Central memory CD8-positive, alpha-beta T cell (primary cell): ENCODE data around the gene KHDC4.
A peak's percentile ranks its signal among the peaks of the same experiment; 100 is the strongest.
"Not testable (repeated sequence)": the region's sequence is repeated elsewhere in the genome, so short reads cannot be mapped to it uniquely, and the experiment has no call there.

Experiments
- ATAC-seq: fragments of 150-1000 bp; cut with Tn5 transposase; replicated peaks from 2 replicates; pipeline ENCODE4 v1.10.0; 2022; ENCODE audit warnings: mild to moderate bottlenecking, moderate FRiP score, moderate number of reproducible peaks; ENCODE audit not compliant: poor library complexity, severe bottlenecking; ENCODE audit errors: extremely low read depth
- DNase-seq, 2 donors: peaks; one replicate each; pipeline ENCODE4 v3.0.0; 2021; ENCODE audit warnings: low spot score in 2 of 2
- H3K27ac Mint-ChIP-seq: one replicate; pipeline ENCODE4 v1.8.0; 2022; ENCODE audit warnings: low read depth, mild to moderate bottlenecking, moderate library complexity, mixed read lengths
- H3K27me3 Mint-ChIP-seq: one replicate; pipeline ENCODE4 v1.8.0; 2022; ENCODE audit warnings: mixed read lengths
- H3K36me3 Mint-ChIP-seq: one replicate; pipeline ENCODE4 v1.8.0; 2022; ENCODE audit warnings: mild to moderate bottlenecking, moderate library complexity, mixed read lengths; ENCODE audit not compliant: insufficient read depth
- H3K4me1 Mint-ChIP-seq: one replicate; pipeline ENCODE4 v1.8.0; 2022; ENCODE audit warnings: mixed read lengths
- H3K4me3 Mint-ChIP-seq: one replicate; pipeline ENCODE4 v1.8.0; 2022; ENCODE audit warnings: mild to moderate bottlenecking, moderate library complexity, mixed read lengths
- H3K9me3 Mint-ChIP-seq: one replicate; pipeline ENCODE4 v1.8.0; 2022; ENCODE audit warnings: mixed read lengths

KHDC4 gene

DNA sequence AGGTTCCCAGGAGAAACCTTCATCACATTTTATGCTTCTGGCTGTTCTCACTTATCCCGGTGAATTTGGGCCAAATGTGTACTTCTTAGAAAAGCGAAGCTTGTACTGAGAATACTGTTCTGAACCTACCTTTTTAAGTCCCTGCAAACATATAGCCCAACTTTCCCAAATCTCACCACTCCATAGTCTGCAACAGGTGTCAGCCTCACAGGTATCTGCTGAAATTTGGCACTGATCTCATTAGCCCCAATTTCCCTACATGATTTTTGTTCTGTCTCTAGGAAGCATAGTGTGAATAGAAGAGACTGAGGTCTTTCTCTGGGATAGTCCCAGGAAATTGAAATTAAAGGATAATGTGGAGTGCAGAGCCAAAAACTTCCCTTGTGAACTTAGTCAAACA lies 34.5 kb downstream of the KHDC4 start:
- H3K4me3 Mint-ChIP-seq, result no peak overlapping the region
- H3K36me3 Mint-ChIP-seq, result peaks cover 60% of the 10 kb centered on the region
- peaks cover 4% of the 10 kb centered on the region for H3K4me1 Mint-ChIP-seq
- DNase-seq, result no peak
- no peaks in the 10 kb centered on the region for H3K27me3 Mint-ChIP-seq
- H3K9me3 Mint-ChIP-seq, result no peaks in the 10 kb centered on the region
- ATAC-seq, result no peak
- no peak overlapping the region for H3K27ac Mint-ChIP-seq

DNA sequence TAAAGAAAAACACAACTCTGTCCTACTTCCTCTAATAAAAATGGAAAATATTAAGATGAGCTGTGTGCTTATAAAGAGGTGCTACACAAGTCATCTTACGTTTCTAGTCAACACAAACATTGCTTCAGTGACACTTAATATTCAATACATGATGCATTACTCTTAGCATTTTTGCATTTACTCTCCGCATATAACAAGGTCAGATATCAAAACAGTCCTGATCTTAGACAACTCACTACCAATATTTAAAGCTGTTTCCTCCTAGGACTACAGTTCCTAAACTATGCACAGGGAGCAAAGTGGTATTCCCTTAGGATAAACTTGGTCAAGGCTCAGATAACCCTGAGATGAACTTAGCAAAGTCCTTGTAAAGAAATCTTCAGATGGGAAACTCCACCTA lies 35.3 kb downstream of the KHDC4 start:
- H3K36me3 Mint-ChIP-seq, result peaks cover 52% of the 10 kb centered on the region
- no peak overlapping the region for H3K4me3 Mint-ChIP-seq
- no peak for DNase-seq
- H3K4me1 Mint-ChIP-seq, result peaks cover under 1% of the 10 kb centered on the region
- H3K9me3 Mint-ChIP-seq, result no peaks in the 10 kb centered on the region
- H3K27ac Mint-ChIP-seq, result no peak overlapping the region
- H3K27me3 Mint-ChIP-seq, result no peaks in the 10 kb centered on the region
- no peak for ATAC-seq

DNA sequence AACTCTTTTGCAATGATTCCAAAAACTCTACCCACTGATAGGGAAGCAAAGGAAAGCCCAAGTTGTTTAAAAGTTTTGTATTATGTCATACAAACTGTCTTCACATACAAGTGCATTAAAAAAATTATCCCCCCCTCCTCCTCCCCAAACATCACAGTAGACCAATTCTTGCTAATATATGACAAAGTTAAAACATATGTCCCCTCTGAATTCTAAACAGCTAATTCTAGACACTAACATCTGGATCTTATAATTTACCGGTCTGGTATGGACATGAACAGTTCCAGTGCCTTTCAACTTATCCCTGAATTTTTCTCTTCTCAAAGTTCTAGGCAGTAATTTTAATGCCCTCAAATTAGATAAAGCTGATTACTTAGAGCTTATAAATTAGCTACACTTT lies 36.5 kb downstream of the KHDC4 start:
- Mint-ChIP-seq H3K4me1 (peaks cover 11% of the 10 kb centered on the region), H3K36me3 (peaks cover 42% of the 10 kb centered on the region), H3K4me3 (no peak overlapping the region), H3K27ac (no peak overlapping the region), H3K9me3 (no peaks in the 10 kb centered on the region), H3K27me3 (no peaks in the 10 kb centered on the region)
- ATAC-seq, result no peak
- DNase-seq, result no peak

DNA sequence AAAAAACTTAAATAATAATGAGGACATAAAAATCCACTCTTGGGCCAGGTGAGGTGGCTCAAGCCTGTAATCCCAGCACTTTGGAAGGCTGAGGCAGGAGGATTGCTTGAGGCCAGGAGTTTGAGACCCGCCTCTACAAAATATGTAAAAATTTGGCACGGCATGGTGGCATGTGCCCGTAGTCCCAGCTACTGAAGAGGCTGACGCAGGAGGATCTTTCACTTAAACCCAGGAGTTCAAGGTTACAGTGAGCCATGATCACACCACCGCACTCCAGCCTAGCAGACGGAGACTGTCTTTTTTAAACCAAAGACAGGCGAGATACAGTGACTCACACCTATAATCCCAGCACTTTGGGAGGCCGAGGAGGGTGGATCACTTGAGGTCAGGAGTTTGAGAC lies 37.7 kb downstream of the KHDC4 start:
- ATAC-seq, H3K27ac Mint-ChIP-seq, DNase-seq, H3K4me3 Mint-ChIP-seq, H3K27me3 Mint-ChIP-seq, H3K9me3 Mint-ChIP-seq: not testable (repeated sequence)
- Mint-ChIP-seq H3K36me3 (peaks cover 35% of the 10 kb centered on the region), H3K4me1 (peaks cover 11% of the 10 kb centered on the region)

DNA sequence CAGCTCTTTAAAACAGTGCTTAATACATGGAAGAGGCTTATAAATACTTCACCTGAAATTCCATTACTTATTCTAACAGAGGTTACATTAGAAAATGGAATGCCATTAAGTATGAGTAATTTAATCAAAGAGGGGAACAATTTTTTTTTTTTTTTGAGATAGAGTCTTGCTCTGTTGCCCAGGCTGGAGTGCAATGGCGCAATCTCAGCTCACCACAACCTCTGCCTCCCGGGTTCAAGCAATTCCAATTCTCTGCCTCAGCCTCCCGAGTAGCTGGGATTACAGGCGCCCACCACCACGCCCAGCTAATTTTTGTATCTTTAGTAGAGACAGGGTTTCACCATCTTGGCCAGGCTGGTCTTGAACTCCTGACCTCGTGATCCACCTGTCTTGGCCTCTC lies 38.6 kb downstream of the KHDC4 start:
- not testable (repeated sequence) for DNase-seq, H3K9me3 Mint-ChIP-seq, ATAC-seq, H3K27ac Mint-ChIP-seq, H3K4me3 Mint-ChIP-seq, H3K27me3 Mint-ChIP-seq
- H3K36me3 Mint-ChIP-seq, result peaks cover 26% of the 10 kb centered on the region
- H3K4me1 Mint-ChIP-seq, result peaks cover 11% of the 10 kb centered on the region

DNA sequence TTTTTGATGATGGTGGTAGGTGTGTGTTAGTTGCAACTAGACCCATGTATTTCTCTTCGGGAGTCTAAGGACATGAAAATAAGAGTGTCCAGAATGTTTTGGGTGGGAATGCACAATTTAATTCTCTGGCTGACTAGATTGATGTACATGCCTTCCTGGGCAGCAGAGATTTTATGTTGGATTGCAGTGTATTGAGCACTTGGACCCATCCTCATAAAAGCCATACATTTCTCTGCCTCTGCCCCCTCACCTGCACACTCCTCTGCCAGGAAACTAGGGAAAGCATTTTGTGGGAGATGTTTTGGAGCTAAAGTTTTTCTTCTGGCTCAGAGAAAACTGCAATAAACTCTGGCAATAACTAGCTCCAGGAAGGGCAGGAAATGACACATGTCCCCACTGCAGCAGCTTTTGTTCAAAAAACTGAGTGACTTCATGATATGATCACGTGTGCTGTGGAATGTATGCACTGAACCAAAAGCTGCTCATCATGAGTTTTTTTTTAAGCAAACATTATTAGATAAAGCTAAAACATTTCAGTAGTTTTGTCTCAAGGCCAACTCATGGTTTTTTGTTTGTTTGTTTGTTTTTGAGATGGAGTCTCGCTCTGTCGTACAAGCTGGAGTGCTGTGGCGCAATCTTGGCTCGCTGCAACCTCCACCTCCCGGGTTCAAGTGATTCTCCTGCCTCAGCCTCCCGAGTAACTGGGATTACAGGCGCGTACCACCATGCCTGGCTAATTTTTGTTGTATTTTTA lies 40.6 kb downstream of the KHDC4 start:
- Mint-ChIP-seq H3K9me3 (no peaks in the 10 kb centered on the region), H3K4me3 (no peak overlapping the region), H3K4me1 (peaks cover 11% of the 10 kb centered on the region), H3K27me3 (no peaks in the 10 kb centered on the region), H3K27ac (peak overlapping the region; percentile 33), H3K36me3 (peaks cover 7% of the 10 kb centered on the region)
- DNase-seq (no peak), ATAC-seq (peak; percentile 97)

DNA sequence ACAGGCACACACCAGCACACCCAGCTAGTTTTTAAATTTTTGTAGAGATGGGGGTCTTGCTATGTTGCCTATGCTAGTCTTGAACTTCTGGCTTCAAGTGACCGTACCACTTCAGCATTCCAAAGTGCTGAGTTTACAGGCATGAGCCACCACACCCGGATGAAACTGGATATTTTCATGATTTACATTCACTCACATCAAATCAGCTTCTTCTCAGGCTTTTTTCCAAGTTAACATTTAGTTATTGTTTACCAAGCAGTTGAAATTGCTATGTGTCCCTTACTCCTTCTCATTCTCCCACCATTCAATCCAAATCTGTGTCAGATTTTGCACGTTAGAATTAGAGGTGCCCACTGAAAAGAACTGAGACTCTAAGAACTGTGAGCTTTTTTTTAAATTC lies 41.4 kb downstream of the KHDC4 start:
- H3K4me3 Mint-ChIP-seq, result no peak overlapping the region
- H3K27me3 Mint-ChIP-seq, result no peaks in the 10 kb centered on the region
- H3K36me3 Mint-ChIP-seq, result peaks cover 6% of the 10 kb centered on the region
- DNase-seq (no peak), ATAC-seq (no peak)
- peaks cover 11% of the 10 kb centered on the region for H3K4me1 Mint-ChIP-seq
- H3K27ac Mint-ChIP-seq, result peak overlapping the region; percentile 33
- H3K9me3 Mint-ChIP-seq, result no peaks in the 10 kb centered on the region

DNA sequence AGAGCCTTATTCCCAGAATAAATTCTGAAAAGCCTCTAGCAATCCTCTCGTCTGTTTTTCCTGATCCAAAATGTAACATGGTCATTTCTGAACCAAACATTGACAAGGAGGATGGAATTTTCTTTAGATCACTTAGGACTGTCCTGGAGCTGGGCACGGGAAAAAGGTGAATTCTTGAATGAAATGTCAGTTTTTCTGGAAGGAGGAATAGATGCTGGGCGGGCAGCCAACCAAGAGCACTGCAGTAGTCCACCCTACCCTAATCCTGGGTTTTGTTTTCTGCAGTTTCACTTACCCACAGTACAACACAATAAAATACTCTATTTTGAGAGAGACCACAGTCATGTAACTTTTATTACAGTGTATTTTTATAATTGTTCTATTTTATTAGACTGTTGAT lies 44.0 kb downstream of the KHDC4 start:
- Mint-ChIP-seq H3K9me3 (no peaks in the 10 kb centered on the region), H3K4me1 (peaks cover 11% of the 10 kb centered on the region), H3K4me3 (no peak overlapping the region), H3K36me3 (peaks cover 13% of the 10 kb centered on the region), H3K27ac (no peak overlapping the region), H3K27me3 (no peaks in the 10 kb centered on the region)
- DNase-seq, result no peak
- ATAC-seq, result no peak

DNA sequence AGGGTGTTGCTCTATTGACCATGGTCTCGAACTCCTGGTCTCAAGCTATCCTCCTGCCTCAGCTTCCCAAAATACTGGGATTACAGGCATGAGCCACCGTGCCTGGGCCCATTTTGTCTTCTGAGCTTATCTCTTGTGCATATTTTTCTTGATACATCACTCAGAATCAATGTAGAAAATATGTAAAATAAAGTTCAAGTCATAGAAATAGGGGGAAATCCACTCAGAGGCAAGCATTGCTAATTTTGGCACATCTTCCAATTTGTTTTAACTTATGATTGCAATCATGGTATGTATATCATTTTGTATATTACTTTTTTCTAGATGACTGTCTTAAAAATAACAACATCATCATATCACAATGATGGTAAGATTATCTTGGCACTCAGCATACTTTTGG lies 44.6 kb downstream of the KHDC4 start:
- no peaks in the 10 kb centered on the region for H3K9me3 Mint-ChIP-seq
- peaks cover 11% of the 10 kb centered on the region for H3K4me1 Mint-ChIP-seq
- no peak overlapping the region for H3K4me3 Mint-ChIP-seq
- ATAC-seq, result no peak
- H3K27me3 Mint-ChIP-seq, result no peaks in the 10 kb centered on the region
- H3K36me3 Mint-ChIP-seq, result peaks cover 16% of the 10 kb centered on the region
- no peak for DNase-seq
- H3K27ac Mint-ChIP-seq, result no peak overlapping the region

DNA sequence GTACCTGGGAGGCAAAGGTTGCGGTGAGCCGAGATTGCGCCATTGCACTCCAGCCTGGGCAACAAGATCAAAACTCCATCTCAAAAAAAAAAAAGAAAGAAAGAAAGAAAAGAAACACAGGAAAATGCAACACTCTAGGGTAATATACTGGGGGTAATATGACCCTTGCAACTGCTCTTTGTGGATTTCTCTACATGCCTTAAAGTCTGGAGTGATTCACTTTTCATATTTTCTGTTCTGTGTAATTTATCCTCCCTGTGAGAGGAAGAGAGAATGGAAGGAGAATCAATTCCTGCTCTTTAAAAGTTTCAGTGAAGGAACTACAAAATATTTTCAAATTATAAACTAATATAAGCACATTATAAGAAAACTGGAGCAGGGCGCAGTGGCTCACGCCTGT lies 45.7 kb downstream of the KHDC4 start:
- no peaks in the 10 kb centered on the region for H3K9me3 Mint-ChIP-seq
- peaks cover 6% of the 10 kb centered on the region for H3K4me1 Mint-ChIP-seq
- H3K27me3 Mint-ChIP-seq, result no peaks in the 10 kb centered on the region
- no peak for DNase-seq
- H3K36me3 Mint-ChIP-seq, result peaks cover 24% of the 10 kb centered on the region
- no peak overlapping the region for H3K4me3 Mint-ChIP-seq
- ATAC-seq, result no peak
- no peak overlapping the region for H3K27ac Mint-ChIP-seq

DNA sequence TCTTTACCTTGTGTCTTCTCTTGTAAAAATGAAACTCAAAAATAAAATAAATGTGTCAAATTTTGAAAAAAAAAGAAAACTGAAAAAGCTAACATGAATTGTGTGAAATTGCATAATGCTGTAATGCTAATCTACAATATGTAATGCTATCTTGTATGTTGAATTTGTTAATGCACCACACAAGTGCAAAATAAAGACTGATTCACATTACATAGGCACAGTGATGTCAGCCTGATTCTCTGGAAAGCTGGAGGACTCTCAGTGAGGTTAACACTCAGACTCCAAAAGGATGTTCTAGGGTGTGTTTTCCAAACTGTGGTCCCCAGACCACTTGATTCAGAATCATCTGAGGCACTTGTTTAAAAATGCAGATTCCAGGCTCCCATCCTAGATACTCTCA lies 49.2 kb downstream of the KHDC4 start:
- H3K9me3 Mint-ChIP-seq, result no peaks in the 10 kb centered on the region
- H3K27ac Mint-ChIP-seq, result no peak overlapping the region
- DNase-seq, result no peak
- H3K4me1 Mint-ChIP-seq, result no peaks in the 10 kb centered on the region
- peaks cover 37% of the 10 kb centered on the region for H3K36me3 Mint-ChIP-seq
- no peak overlapping the region for H3K4me3 Mint-ChIP-seq
- H3K27me3 Mint-ChIP-seq, result no peaks in the 10 kb centered on the region
- no peak for ATAC-seq

DNA sequence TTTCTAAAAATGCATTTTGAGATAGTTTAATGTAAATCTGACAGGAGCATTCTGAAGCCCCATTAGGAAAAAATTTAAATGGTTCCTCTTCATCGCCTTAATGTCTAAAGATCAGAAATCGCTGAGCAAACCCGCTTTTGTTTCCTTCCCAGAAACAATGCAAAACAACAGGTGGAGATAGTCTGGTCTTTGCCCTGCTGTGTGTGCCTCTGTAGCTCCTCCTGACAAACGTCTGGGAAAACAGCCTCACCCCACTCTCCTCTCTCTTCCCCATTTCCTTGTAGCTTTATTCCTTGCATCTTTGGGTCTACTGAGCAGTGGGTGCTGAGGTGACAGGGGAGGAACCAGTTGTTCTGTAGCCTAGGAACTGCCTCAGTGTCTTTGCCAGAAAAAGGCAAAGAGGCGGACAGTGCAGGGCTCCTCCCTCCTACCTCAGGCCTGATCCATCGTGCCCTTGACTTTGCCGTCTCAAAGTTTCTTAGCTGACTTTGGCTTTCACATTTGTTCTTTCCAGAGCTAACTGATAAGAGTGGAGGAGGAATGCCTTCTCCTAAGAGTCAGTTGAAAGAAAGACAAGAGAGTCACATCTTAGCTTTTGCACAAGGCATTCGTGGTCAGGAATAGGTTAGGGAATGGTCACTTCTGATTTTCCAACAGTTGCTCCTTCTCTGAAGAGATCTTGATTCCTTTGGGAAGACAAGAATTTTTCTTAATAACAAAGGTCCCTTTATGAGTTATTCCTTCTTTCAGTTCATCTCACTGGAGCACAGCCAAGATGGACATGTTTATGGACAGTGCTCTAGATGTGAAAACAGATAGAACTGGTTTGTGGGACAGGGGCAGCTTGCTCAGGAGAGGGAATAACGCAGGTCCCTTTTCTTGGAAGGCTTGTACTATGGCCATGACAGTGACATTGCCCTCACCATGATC lies 49.9 kb downstream of the KHDC4 start:
- Mint-ChIP-seq H3K27me3 (no peaks in the 10 kb centered on the region), H3K9me3 (no peaks in the 10 kb centered on the region), H3K27ac (peak overlapping the region; percentile 49), H3K4me1 (no peaks in the 10 kb centered on the region), H3K4me3 (no peak overlapping the region), H3K36me3 (peaks cover 39% of the 10 kb centered on the region)
- ATAC-seq (no peak), DNase-seq (no peak)

DNA sequence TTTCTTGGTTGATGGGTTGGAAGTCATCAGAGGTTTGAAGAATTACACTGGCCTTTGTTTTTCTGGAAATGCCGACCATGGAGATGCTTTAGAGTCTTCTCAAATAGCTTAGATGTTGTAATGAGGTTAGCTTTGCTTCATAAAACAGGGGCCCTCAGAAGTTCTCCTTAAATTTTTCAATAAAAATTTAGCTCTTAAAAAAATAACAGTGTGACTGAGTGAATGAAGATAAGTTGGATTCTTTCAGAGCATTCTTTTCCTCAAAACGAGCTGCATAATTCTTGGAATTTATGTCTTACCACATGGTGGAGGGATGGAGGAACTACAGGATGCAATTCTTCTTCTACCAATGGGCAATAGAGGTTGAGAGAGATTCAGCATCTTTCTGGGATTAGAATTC lies 51.4 kb downstream of the KHDC4 start:
- H3K4me3 Mint-ChIP-seq, result no peak overlapping the region
- peaks cover 39% of the 10 kb centered on the region for H3K36me3 Mint-ChIP-seq
- ATAC-seq (no peak), DNase-seq (no peak)
- H3K27me3 Mint-ChIP-seq, result no peaks in the 10 kb centered on the region
- H3K9me3 Mint-ChIP-seq, result no peaks in the 10 kb centered on the region
- no peak overlapping the region for H3K27ac Mint-ChIP-seq
- H3K4me1 Mint-ChIP-seq, result no peaks in the 10 kb centered on the region
